Brain microvascular endothelial cell (primary cell): ENCODE measurements around the gene NLGN3.
A peak's percentile ranks its signal among the peaks of the same experiment; 100 is the strongest.

Source experiments
- DNase-seq: peaks from one replicate; pipeline ENCODE4 v3.0.0-alpha.2; 2020
- H3K27ac ChIP-seq: fragments of 250-450 bp; sonication (Bioruptor Pico); 2 replicates; pipeline ENCODE4 v1.5.1; 2020; ENCODE audit warnings: mild to moderate bottlenecking, moderate library complexity
- H3K27me3 ChIP-seq: fragments of 250-450 bp; sonication (Bioruptor Pico); replicated peaks from 2 replicates; pipeline ENCODE4 v1.5.1; 2020; ENCODE audit warnings: mild to moderate bottlenecking
- H3K36me3 ChIP-seq: fragments of 250-450 bp; sonication (Bioruptor Pico); replicated peaks from 2 replicates; pipeline ENCODE4 v1.5.1; 2020; ENCODE audit warnings: mild to moderate bottlenecking
- H3K4me3 ChIP-seq: 2 replicates; pipeline ENCODE4 v1.5.1; 2011; ENCODE audit warnings: low read depth, mild to moderate bottlenecking, control low read depth, low read length, moderate library complexity
- CTCF ChIP-seq: IDR thresholded peaks from 2 replicates; pipeline ENCODE4 v1.5.1; 2011; ENCODE audit warnings: low read depth, mild to moderate bottlenecking, moderate library complexity, low read length, control low read depth, inconsistent platforms; ENCODE audit errors: missing control alignments
- in situ Hi-C: cut with HindIII; loops from 2 replicates; pipeline ENCODE4 v1.10.0; 2017; ENCODE audit warnings: low sequenced_read_pairs, low pct_ligation_motif_present

Gene NLGN3

GRCh38 chrX:71098302-71098701 is 46.3 kb upstream of the NLGN3 start:
- TF ChIP-seq CTCF: peak; percentile 62
- no peak for DNase-seq
- no peaks in the 10 kb centered on the region for H3K27me3 ChIP-seq
- no peak overlapping the region for H3K4me3 ChIP-seq
- in situ Hi-C loops: no loop called here
- H3K27ac ChIP-seq: no peak overlapping the region
- H3K36me3 ChIP-seq: no peaks in the 10 kb centered on the region

- in situ Hi-C loops: no loop called here
- TF ChIP-seq CTCF: no peak
- H3K27ac ChIP-seq: no peak overlapping the region
- no peak for DNase-seq
- no peak overlapping the region for H3K4me3 ChIP-seq
- no peaks in the 10 kb centered on the region for H3K27me3 ChIP-seq
- H3K36me3 ChIP-seq: no peaks in the 10 kb centered on the region
These were observed 45.6 kb upstream of the NLGN3 start for GRCh38 chrX:71098951-71099506.

GRCh38 chrX:71099736-71100135 is 44.9 kb upstream of the NLGN3 start:
- no peak overlapping the region for H3K4me3 ChIP-seq
- DNase-seq: no peak
- in situ Hi-C loops: no loop called here
- TF ChIP-seq CTCF: no peak
- no peaks in the 10 kb centered on the region for H3K27me3 ChIP-seq
- no peak overlapping the region for H3K27ac ChIP-seq
- no peaks in the 10 kb centered on the region for H3K36me3 ChIP-seq

- no peak for TF ChIP-seq CTCF
- in situ Hi-C loops: no loop called here
- no peak for DNase-seq
- no peak overlapping the region for H3K4me3 ChIP-seq
- H3K27me3 ChIP-seq: no peaks in the 10 kb centered on the region
- H3K36me3 ChIP-seq: no peaks in the 10 kb centered on the region
- no peak overlapping the region for H3K27ac ChIP-seq
These were observed 43.8 kb upstream of the NLGN3 start for GRCh38 chrX:71100581-71101505.

GRCh38 chrX:71102292-71102691 is 42.3 kb upstream of the NLGN3 start:
- DNase-seq: no peak
- Histone ChIP-seq H3K4me3 (no peak overlapping the region), H3K36me3 (no peaks in the 10 kb centered on the region), H3K27me3 (no peaks in the 10 kb centered on the region), H3K27ac (no peak overlapping the region)
- TF ChIP-seq CTCF: no peak
- in situ Hi-C loops: no loop called here
